Measurements from ENCODE around the gene ATP11A. TPM values are rescaled to one million over a fixed set of nuclear protein-coding genes. Genes with fewer than 3 reads are reported as not detected.

The ATP11A gene
- total RNA-seq, 6 experiments from 2014 or later: 24.3 to 57.4 (median 33.1) TPM

DNA sequence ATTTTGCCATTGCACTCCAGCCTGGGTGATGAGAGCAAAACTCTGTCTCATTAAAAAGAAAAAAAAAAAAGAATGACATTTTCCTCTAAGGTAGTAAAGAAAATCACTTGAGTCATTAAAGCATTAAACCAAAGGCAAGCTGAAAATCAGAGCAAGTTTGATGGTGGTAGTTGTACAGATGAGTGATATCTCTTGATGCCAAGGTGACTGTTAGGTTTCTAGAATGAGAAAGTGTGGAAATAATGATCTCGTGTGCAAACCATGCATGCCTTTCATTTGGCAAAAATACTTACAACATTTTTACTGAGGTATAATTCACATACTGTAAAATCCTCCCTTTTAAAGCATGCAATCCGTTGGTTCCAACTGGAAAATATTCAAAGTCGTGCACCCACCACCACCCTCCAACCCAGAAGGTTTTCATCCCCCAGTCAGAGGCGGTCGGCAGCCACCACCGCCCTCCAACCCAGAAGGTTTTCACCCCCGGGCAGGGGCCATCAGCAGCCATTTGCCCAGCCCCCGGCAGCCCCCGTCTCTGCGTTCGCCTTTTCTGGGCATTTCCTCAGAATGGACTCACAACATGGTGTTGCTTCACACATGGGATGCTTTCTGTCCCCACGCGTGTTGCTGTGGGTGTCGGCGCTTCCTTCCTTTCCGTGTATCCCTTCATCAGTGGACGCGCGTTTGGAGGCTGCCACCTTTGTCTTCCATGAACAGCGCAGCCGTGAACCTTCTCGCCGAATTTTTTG lies 90.2 kb downstream of the ATP11A start:
- H3K4me1 ChIP-seq: no peaks in the 10 kb centered on the region
- intact Hi-C loops (cut with DNase I): no loop called here
- H3K9me3 ChIP-seq: no peaks in the 10 kb centered on the region
- DNase-seq (no peak), ATAC-seq (no peak)
- H3K27ac ChIP-seq: no peak overlapping the region
- no peaks in the 10 kb centered on the region for H3K27me3 ChIP-seq
- H3K36me3 ChIP-seq: no peaks in the 10 kb centered on the region
- no peak for TF ChIP-seq POLR2A (IDR thresholded peaks at IDR 0.05)
- TF ChIP-seq, protein P1, sequence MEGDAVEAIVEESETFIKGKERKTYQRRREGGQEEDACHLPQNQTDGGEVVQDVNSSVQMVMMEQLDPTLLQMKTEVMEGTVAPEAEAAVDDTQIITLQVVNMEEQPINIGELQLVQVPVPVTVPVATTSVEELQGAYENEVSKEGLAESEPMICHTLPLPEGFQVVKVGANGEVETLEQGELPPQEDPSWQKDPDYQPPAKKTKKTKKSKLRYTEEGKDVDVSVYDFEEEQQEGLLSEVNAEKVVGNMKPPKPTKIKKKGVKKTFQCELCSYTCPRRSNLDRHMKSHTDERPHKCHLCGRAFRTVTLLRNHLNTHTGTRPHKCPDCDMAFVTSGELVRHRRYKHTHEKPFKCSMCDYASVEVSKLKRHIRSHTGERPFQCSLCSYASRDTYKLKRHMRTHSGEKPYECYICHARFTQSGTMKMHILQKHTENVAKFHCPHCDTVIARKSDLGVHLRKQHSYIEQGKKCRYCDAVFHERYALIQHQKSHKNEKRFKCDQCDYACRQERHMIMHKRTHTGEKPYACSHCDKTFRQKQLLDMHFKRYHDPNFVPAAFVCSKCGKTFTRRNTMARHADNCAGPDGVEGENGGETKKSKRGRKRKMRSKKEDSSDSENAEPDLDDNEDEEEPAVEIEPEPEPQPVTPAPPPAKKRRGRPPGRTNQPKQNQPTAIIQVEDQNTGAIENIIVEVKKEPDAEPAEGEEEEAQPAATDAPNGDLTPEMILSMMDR (IDR thresholded peaks at IDR 0.05): no peak
- no peak overlapping the region for H3K4me3 ChIP-seq
- whole genome bisulfite sequencing (ENCODE audit: insufficient coverage, low coverage, low lambda C conversion rate, missing lambda C conversion rate): 87% methylated on average over 21 of the region's 23 CpGs

DNA sequence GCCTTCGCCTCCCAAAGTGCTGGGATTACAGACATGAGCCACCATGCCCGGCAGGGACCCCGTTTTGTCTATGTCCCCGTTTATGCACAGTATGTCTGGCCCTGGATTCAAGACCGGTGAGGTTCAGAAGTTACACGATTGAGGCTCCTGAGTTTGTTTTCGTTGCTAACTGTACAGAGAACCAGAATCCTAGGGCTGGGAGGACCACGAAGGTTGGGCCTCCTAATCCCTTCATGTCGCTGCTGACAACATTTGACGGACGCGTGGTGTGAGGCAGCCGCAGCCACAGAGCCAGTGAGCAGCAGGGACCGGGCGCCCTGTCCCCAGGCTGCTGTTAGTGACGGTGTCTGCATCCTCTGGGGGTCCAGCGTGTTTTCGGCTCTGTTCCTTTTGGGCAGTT lies 91.4 kb downstream of the ATP11A start:
- intact Hi-C loops (cut with DNase I): no loop called here
- Histone ChIP-seq H3K4me3 (no peak overlapping the region), H3K36me3 (no peaks in the 10 kb centered on the region), H3K4me1 (no peaks in the 10 kb centered on the region), H3K27me3 (no peaks in the 10 kb centered on the region), H3K9me3 (no peaks in the 10 kb centered on the region), H3K27ac (no peak overlapping the region)
- no peak for TF ChIP-seq POLR2A (IDR thresholded peaks at IDR 0.05)
- TF ChIP-seq, protein P1 (IDR thresholded peaks at IDR 0.05): no peak
- WGBS (ENCODE audit: insufficient coverage, low coverage, low lambda C conversion rate, missing lambda C conversion rate): 95% methylated on average over 15 of the region's 18 CpGs
- no peak for ATAC-seq
- no peak for DNase-seq

DNA sequence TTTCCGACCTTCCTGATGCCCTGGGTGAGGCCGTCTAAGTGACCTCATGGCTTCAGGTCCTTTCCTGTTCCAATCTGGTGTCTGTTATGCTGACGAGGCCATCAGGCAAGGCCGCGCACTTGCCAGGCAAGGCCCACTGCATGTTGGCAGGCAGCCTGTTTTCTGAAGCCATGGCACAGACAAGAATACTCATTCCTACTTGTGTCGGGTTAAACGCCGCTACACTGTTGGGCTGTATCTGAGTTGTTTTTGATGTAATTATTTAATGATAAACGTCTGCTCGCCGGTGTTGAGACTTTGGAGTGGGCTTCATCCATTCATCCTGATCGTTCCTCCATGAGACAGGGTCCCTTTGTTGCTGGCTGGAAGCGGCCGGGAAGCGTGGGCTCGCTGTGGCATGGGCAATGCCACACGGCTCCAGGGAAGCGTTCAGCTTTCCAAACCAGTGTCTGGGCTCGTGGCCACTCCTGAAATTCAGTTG lies 92.1 kb downstream of the ATP11A start:
- peak in 1 of 4 donors; percentile 33 for ATAC-seq
- no peaks in the 10 kb centered on the region for H3K27me3 ChIP-seq
- intact Hi-C loops (cut with DNase I): no loop called here
- DNase-seq: no peak
- no peaks in the 10 kb centered on the region for H3K4me1 ChIP-seq
- H3K4me3 ChIP-seq: no peak overlapping the region
- H3K27ac ChIP-seq: no peak overlapping the region
- no peaks in the 10 kb centered on the region for H3K36me3 ChIP-seq
- H3K9me3 ChIP-seq: no peaks in the 10 kb centered on the region
- TF ChIP-seq, protein P1 (IDR thresholded peaks at IDR 0.05): no peak
- TF ChIP-seq POLR2A (IDR thresholded peaks at IDR 0.05): no peak
- 75% methylated on average over 13 of the region's 19 CpGs for WGBS (ENCODE audit: insufficient coverage, low coverage, low lambda C conversion rate, missing lambda C conversion rate)

DNA sequence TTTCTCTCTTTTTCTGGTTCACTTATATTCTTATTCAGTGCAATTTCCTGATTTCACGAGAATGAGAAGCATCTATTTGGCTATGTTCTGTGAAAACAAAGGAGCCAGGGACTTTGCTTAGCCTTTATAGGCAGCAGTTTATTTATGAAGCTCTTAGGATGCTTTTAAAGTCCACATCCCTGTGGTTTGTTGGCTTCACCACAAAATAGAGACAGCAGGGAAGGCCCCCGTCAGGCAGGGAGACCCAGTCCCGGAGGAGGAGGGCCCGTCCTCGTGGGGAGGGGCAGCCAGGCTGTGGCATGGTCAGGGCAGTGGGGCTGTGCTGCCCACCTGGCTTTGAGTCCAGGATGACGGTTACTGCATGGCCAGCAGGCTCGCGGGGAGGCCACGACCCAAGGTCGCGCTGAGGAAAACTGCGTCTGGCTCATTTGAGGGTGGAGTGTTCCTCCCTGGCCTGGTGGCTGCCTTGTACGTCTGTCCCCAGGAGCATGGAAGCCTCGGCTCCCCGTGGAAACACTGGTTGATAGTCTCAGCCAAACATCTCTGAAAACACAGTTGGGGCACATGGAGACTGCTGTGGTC lies 92.7 kb downstream of the ATP11A start:
- no peaks in the 10 kb centered on the region for H3K9me3 ChIP-seq
- H3K27me3 ChIP-seq: no peaks in the 10 kb centered on the region
- TF ChIP-seq POLR2A (IDR thresholded peaks at IDR 0.05): no peak
- TF ChIP-seq, protein P1 (IDR thresholded peaks at IDR 0.05): no peak
- DNase-seq (no peak), ATAC-seq (peak in 3 of 4 donors; percentile 17 to 38 (median 19))
- no peaks in the 10 kb centered on the region for H3K36me3 ChIP-seq
- WGBS (ENCODE audit: insufficient coverage, low coverage, low lambda C conversion rate, missing lambda C conversion rate): 47% methylated on average over 14 of the region's 15 CpGs
- peak overlapping the region in 1 of 3 donors; percentile 10 for H3K27ac ChIP-seq
- intact Hi-C loops (cut with DNase I): no loop called here
- H3K4me1 ChIP-seq: no peaks in the 10 kb centered on the region
- H3K4me3 ChIP-seq: no peak overlapping the region
